ENCODE results near the gene GOLGA6L26.
"Not testable (repeated sequence)": the region's sequence is repeated elsewhere in the genome, so short reads cannot be mapped to it uniquely, and the experiment has no call there.

Gene GOLGA6L26

GRCh38 chr15:23334096-23334495 lies at the start of gene GOLGA6L26:
TSS of gene GOLGA6L26 (minus strand) at chr15:23334196. CDS start at chr15:23334135, 61 bp downstream.
- DNase-seq, result not testable (repeated sequence)

GRCh38 chr15:23381192-23381591 lies 47.2 kb upstream of the GOLGA6L26 start:
- DNase-seq, result not testable (repeated sequence)

- DNase-seq, result not testable (repeated sequence)
These were observed 46.7 kb upstream of the GOLGA6L26 start for GRCh38 chr15:23380700-23381099.

GRCh38 chr15:23378946-23379345 lies 45.0 kb upstream of the GOLGA6L26 start:
- DNase-seq, result not testable (repeated sequence)

- DNase-seq, result not testable (repeated sequence)
These were observed 40.2 kb upstream of the GOLGA6L26 start for GRCh38 chr15:23374226-23374625.

- not testable (repeated sequence) for DNase-seq
These were observed 39.0 kb upstream of the GOLGA6L26 start for GRCh38 chr15:23372891-23373600.

GRCh38 chr15:23372284-23372683 lies 38.3 kb upstream of the GOLGA6L26 start:
- no peak for DNase-seq

- DNase-seq, result not testable (repeated sequence)
These were observed 37.9 kb upstream of the GOLGA6L26 start for GRCh38 chr15:23371868-23372267.

- not testable (repeated sequence) for DNase-seq
These were observed 37.1 kb upstream of the GOLGA6L26 start for GRCh38 chr15:23371134-23371533.

GRCh38 chr15:23370578-23370977 lies 36.6 kb upstream of the GOLGA6L26 start:
- no peak for DNase-seq

- not testable (repeated sequence) for DNase-seq
These were observed 30.3 kb upstream of the GOLGA6L26 start for GRCh38 chr15:23364261-23364660.

GRCh38 chr15:23362622-23363021 lies 28.6 kb upstream of the GOLGA6L26 start:
- DNase-seq, result not testable (repeated sequence)

GRCh38 chr15:23354448-23354847 lies 20.5 kb upstream of the GOLGA6L26 start, which contains the start of gene GOLGA8S:
TSS of gene GOLGA8S (plus strand) at chr15:23354748. CDS start at chr15:23354810, 62 bp downstream.
- not testable (repeated sequence) for DNase-seq

- DNase-seq, result not testable (repeated sequence)
These were observed 22.8 kb downstream of the GOLGA6L26 start for GRCh38 chr15:23311233-23311632.

- not testable (repeated sequence) for DNase-seq
These were observed 28.1 kb downstream of the GOLGA6L26 start for GRCh38 chr15:23305921-23306320.

- DNase-seq, result not testable (repeated sequence)
These were observed 29.2 kb downstream of the GOLGA6L26 start for GRCh38 chr15:23304805-23305204.

- not testable (repeated sequence) for DNase-seq
These were observed 29.7 kb downstream of the GOLGA6L26 start for GRCh38 chr15:23304267-23304666.

GRCh38 chr15:23303654-23304053 lies 30.3 kb downstream of the GOLGA6L26 start:
- DNase-seq, result not testable (repeated sequence)

GRCh38 chr15:23303246-23303645 lies 30.8 kb downstream of the GOLGA6L26 start:
- DNase-seq, result not testable (repeated sequence)

All from T1000 (cell line).